DMS 273 (cell line): ENCODE results near the gene TMCC1.
"Not testable (repeated sequence)": the region's sequence is repeated elsewhere in the genome, so short reads cannot be mapped to it uniquely, and the experiment has no call there.

ENCODE experiments used
- DNase-seq: peaks from one replicate; lab custom pipeline; 2025; ENCODE audit not compliant: unreplicated experiment; lab: John Stamatoyannopoulos, UW

The TMCC1 gene

GRCh38 chr3:129690406-129690805, 203.1 kb downstream of the TMCC1 start:
- DNase-seq = peak; percentile 96

DNA sequence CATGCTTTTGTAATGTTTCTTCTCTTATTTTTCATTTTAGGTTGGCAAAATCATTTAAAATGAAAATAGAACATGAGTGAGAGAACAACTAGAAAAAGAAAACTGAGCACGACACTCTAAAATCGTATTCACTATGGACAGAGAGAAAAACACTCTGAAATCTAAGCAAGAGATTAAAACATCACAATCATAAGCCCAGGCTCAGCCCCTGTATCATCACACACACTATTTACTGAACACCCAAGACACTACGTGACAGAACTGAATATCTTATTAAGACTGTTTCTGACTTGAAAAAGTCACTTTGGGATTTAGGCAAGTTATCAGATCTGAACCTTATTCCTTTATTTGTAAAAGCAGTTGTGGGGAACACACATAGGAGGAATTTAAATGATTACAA, 204.5 kb downstream of the TMCC1 start:
- peak; percentile 23 for DNase-seq

- peak; percentile 83 for DNase-seq
Observed at GRCh38 chr3:129688271-129688895, 205.1 kb downstream of the TMCC1 start.

GRCh38 chr3:129687586-129688125, 205.9 kb downstream of the TMCC1 start:
- no peak for DNase-seq

GRCh38 chr3:129686941-129687340, 206.6 kb downstream of the TMCC1 start:
- DNase-seq = peak; percentile 53

- DNase-seq = no peak
Observed at GRCh38 chr3:129684270-129684669, 209.2 kb downstream of the TMCC1 start.

DNA sequence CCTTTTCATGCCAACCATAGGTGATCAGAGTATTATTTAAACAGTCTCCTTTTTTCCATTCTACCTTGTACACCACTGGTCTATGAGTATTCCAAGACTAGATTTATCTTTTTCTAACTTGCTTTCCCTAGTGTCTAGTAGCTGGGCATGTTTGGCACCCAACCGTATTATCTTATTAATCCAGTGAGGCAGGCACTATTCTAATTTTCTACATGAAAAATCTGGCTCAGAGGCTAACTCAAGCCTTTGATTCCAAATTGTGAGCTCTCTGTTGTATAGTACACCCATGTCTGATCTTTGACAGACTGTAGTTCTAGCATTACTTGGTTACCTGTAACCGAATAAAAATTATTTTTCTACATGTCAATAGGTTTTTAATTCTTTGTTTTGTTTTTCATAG, 210.3 kb downstream of the TMCC1 start:
- no peak for DNase-seq

GRCh38 chr3:129676985-129677384, 216.5 kb downstream of the TMCC1 start:
- DNase-seq = no peak

GRCh38 chr3:129674798-129675123, 218.8 kb downstream of the TMCC1 start:
- DNase-seq = not testable (repeated sequence)

- no peak for DNase-seq
Observed at GRCh38 chr3:129673897-129674797, 219.4 kb downstream of the TMCC1 start.

- DNase-seq = no peak
Observed at GRCh38 chr3:129673012-129673411, 220.5 kb downstream of the TMCC1 start.

GRCh38 chr3:129672412-129672811, 221.1 kb downstream of the TMCC1 start:
- DNase-seq = no peak

GRCh38 chr3:129665024-129665768, 228.3 kb downstream of the TMCC1 start:
- DNase-seq = no peak

- DNase-seq = no peak
Observed at GRCh38 chr3:129663930-129664646, 229.4 kb downstream of the TMCC1 start.

GRCh38 chr3:129663045-129663446, 230.5 kb downstream of the TMCC1 start:
- no peak for DNase-seq

DNA sequence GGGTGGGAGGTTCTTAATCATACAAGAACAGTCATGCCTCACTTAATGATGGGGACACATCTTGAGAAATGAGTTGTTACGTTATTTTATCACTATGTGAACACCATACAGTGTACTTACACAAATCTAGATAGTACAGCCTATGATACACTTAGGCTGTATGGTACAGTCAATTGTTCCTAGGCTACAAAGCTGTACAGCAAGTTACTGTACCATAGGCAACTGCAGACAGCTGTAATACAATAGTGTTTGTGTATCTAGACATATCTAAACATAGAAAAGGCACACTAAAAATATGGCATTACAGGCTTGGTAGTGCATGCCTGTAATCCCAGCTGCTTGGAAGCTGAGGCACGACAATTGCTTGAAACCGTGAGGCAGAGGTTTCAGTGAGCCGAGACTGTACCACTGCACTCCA, 231.3 kb downstream of the TMCC1 start:
- DNase-seq = no peak

GRCh38 chr3:129661766-129662165, 231.7 kb downstream of the TMCC1 start:
- no peak for DNase-seq

DNA sequence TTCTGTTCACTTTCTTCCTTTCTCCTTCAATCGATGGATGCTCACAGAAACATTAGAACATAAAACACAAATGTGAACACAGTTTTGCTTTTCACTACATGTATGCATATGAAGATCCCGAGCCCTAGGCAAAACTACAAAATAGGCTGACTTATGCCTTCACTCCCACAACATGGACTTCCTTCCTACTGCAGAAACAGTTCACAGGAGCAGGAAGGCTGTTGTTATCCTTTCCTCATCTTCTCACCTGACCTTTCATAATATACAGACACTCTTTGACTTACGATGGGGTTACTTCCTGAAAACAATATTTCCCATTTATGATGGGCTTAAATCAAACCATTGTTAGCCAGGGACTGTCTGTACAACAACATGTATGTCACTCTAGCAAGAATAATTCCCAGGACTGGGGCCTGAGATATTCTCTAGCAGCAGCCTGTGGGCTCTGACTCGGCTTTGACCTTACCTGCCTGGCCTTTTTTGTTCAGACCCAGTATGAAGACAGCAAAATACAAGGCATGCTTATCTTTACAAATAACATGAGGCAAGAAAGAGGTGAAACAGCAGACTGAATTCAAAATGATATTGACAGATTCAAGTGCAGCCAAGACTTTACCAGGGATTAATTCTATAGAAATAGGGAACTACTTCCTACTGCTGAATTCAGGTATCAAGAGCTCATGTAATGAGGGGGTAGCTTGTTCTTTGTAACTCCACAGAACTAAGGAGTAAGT, 235.2 kb downstream of the TMCC1 start:
- DNase-seq = no peak

- DNase-seq = no peak
Observed at GRCh38 chr3:129657261-129658046, 236.1 kb downstream of the TMCC1 start.
